GM19025 (cell line): Measurements from ENCODE around the gene DNAJC4.

ENCODE experiments used
- ATAC-seq: cut with Tn5 transposase; IDR thresholded peaks from one replicate; pipeline ENCODE4 v1.9.1; 2021; ENCODE audit warnings: mild to moderate bottlenecking, low read depth, moderate library complexity; ENCODE audit not compliant: unreplicated experiment

Gene DNAJC4

DNA sequence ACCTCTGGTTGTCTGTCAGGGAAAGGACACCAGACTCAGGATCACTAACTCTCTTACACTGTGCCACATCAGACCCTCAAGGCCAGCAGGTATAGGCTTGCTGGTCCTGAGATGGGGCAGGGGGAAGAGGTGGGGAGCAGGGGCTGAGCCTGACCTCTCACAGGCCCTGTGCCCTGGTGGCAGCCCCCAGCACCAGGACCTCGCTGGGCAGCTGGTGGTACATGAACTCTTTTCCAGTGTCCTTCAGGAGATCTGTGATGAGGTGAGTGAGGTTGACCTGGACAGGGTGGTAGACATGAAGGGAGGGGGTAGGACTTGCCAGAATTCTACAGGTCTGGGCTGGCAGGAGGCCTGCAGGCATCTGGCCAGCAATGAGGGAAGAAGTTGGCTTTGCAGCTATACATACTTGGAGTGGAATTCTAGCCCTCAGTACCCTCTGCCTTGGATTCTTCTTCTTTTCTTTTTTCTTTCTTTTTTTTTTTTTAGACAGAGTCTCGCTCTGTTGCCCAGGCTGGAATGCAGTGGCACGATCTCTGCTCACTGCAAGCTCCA, 2.9 kb upstream of the DNAJC4 start:
- ATAC-seq = no peak

GRCh38 chr11:64229090-64229743, 1.1 kb upstream of the DNAJC4 start:
- no peak for ATAC-seq

DNA sequence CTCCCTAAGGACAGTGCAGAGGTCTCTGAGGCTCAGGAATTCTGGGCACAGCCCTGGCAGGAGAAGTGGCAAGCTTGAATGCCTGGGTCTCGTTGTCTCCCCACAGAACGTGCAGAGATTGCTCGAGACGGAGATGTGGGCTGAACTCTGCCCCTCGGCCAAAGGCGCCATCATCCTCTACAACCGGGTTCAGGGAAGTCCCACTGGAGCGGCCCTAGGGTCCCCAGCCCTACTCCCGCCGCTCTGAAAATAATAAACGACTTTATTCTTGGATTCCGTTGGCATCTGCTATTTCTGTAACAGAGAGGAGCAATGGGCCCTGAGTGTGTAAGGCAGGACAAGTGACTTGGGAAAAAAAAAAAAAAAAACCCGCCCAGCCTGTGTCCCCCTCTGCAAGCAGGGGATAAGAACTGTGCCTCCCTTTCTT, 591 bp upstream of the DNAJC4 start:
- ATAC-seq = no peak

GRCh38 chr11:64230985-64231365, 627 bp downstream of the DNAJC4 start:
- ATAC-seq = no peak

DNA sequence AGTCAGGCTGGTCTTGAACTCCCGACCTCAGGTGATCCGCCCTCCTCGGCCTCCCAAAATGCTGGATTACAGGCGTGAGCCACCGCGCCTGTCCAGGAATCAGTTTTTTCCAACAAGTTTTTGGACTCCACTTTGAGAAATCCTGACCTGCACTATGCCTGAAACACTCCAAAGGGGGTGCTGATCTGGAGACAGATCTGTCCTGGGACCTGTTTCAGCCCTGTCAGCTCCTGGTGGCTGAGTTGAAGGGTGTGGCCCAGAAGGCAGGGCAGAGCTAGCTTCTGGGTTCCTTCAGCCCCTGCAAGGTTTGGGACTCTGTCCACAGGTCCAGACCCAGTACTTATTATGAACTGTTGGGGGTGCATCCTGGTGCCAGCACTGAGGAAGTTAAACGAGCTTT, 1.2 kb downstream of the DNAJC4 start:
- ATAC-seq = no peak

GRCh38 chr11:64232182-64232966, 2.0 kb downstream of the DNAJC4 start:
- no peak for ATAC-seq

- no peak for ATAC-seq
These were observed 2.6 kb downstream of the DNAJC4 start for GRCh38 chr11:64232967-64233315.

GRCh38 chr11:64233913-64234586, 3.7 kb downstream of the DNAJC4 start, which contains the start of gene VEGFB:
VEGFB (plus strand) TSS chr11:64234584; CDS start chr11:64234834, 250 bp downstream.
- ATAC-seq = peak; percentile 40

DNA sequence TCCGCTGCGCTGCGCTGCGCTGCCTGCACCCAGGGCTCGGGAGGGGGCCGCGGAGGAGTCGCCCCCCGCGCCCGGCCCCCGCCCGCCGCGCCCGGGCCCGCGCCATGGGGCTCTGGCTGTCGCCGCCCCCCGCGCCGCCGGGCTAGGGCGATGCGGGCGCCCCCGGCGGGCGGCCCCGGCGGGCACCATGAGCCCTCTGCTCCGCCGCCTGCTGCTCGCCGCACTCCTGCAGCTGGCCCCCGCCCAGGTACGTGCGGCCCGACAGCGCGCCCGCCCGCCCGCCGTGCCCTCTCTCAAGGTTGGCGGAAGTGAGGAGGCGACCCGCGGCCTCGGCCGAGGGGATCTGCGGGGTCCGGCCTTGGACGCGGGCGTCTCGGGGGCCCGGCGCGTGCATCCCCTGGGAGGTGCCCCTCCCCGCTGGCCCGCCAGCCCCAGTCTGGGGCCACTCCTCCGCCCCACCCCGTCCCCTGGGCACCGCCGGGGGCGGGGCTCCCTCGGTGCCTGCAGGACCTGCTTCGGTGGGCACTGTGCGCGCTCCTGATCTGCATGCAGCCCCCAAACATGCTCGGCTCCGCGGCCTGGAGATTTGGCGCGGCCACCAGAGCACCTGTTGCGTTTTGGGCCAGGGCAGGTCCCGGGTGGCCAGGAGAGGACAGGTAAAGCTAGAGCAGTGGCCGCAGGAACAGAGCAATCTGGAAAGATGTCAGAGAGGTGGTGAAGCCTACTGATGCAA, 4.5 kb downstream of the DNAJC4 start:
- ATAC-seq = peak; percentile 32

DNA sequence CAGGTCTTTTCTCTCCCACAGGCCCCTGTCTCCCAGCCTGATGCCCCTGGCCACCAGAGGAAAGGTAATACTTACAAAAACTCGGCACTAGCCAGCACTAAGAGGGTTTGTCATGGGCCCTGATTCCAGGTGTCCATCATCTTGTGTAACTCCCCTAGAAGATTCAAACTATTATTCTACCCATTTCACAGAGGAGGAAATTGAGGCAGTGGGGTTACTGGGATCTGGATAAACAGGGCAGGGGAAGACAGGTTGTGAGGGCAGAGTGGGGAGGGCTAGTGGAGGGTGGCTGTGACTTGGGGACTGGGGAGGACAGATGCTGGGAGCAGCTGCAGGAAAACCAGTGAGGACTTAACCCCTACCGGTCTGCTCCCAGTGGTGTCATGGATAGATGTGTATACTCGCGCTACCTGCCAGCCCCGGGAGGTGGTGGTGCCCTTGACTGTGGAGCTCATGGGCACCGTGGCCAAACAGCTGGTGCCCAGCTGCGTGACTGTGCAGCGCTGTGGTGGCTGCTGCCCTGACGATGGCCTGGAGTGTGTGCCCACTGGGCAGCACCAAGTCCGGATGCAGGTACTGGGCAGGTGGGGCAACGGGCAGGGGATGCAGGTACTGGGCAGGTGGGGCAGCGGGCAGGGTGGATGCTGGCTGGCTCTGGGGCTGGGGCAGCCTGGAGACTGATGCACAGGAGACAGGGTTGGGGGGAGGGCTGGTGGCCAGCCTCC, 5.3 kb downstream of the DNAJC4 start:
- ATAC-seq = no peak

GRCh38 chr11:64237484-64237951, 7.2 kb downstream of the DNAJC4 start:
- ATAC-seq = no peak

GRCh38 chr11:64238076-64238475, 7.7 kb downstream of the DNAJC4 start:
- ATAC-seq = no peak

GRCh38 chr11:64238999-64239398, 8.7 kb downstream of the DNAJC4 start:
- no peak for ATAC-seq

DNA sequence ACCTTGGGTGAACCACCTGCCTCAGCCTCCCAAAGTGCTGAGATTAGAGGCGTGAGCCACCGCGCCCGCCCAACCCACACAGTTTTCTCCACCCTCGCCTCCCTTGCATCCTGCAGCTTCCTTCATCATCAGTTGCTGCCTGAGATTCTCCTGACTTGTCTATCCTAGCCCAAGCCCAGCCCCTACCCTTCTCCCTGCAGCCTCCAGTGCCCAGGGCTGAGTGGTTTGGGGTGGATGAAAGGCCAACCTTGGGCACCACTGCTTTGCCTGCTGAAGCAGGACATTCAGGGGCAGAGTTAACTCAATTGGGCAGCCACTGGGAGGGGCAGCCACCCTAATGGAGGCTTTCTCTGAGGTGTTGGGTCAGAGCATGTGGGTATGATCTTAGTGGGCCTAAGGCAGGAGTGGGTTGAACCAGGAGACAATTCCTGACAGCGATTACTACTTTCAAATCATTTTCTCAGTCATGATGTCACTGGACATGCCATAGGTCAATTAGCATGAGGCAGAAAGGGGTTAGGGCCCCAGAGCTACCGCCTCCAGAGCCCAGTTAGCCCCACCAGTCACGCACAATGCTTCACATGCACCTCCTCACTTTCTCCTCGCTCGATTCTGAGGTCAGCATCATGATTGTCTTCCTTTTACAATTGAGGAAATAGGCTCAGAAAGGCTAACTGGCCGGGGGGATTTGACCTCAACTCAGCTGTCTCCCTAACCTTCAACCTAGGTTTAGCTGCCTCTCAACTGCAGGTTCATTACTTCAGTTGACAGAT, 9.5 kb downstream of the DNAJC4 start:
- peak; percentile 3 for ATAC-seq

GRCh38 chr11:64240435-64241240, 10.3 kb downstream of the DNAJC4 start, which contains the start of gene FKBP2:
FKBP2 (plus strand) TSS chr11:64241095; CDS start chr11:64242388, 1,293 bp downstream.
- ATAC-seq = peak; percentile 41

DNA sequence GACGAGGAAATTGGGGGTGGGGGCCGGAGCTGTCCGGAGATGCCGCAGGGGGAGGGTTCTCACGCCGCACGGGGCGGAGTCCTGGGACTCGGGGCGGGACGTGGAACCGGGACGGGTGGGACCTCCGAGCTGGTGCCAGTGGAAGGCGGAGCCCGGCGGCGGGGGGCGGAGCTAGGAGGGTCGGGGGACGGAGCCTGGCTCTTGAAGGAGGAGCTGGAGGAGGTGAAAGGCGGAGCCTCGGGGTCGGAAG, 10.8 kb downstream of the DNAJC4 start:
- ATAC-seq = peak; percentile 57

- peak; percentile 3 for ATAC-seq
These were observed 11.4 kb downstream of the DNAJC4 start for GRCh38 chr11:64241491-64242374.
